Midbrain (tissue), 1 donor: ENCODE data around the gene OR1F1.
"Not testable (repeated sequence)": the region's sequence is repeated elsewhere in the genome, so short reads cannot be mapped to it uniquely, and the experiment has no call there.

Experiments used
- DNase-seq: peaks from one replicate; lab custom pipeline; 2025; lab: John Stamatoyannopoulos, UW

OR1F1 gene

GRCh38 chr16:3150346-3151218, 37.4 kb upstream of the OR1F1 start:
- peak; percentile 94 for DNase-seq

DNA sequence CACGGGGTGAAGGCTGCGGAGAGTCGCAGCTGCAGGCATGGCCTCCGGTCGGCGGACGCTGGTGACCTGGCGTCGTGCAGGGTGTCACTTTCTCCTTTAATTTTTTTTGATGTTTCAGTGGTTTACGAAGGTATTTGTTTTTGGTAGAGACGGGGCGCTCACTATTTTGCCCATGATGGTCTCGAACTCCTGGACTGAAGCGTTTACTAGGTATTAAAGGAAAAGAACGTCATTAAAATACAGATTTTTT, 36.1 kb upstream of the OR1F1 start:
- DNase-seq, result no peak

GRCh38 chr16:3152277-3152990, 35.6 kb upstream of the OR1F1 start:
- DNase-seq, result peak; percentile 81

DNA sequence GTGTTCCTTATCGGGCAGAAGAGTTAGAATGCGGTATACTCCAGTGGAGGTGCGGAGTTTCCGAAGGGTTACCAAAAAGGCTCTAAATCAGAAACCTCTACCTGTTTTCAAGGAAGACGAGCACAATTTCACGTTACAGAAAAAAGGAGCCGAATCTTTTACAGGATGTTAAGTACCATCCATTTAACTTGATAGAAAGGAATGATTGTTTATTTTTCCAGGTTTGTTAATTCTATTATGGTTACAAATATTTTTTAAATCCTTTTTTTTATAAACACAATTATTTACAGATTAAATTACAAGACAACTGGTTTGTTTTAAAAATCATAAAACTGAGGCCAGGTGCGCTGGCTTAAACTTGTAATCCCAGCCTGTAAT, 35.0 kb upstream of the OR1F1 start:
- no peak for DNase-seq

- DNase-seq, result no peak
These were observed 32.8 kb upstream of the OR1F1 start for GRCh38 chr16:3155181-3155580.

- DNase-seq, result no peak
These were observed 32.0 kb upstream of the OR1F1 start for GRCh38 chr16:3155972-3156371.

DNA sequence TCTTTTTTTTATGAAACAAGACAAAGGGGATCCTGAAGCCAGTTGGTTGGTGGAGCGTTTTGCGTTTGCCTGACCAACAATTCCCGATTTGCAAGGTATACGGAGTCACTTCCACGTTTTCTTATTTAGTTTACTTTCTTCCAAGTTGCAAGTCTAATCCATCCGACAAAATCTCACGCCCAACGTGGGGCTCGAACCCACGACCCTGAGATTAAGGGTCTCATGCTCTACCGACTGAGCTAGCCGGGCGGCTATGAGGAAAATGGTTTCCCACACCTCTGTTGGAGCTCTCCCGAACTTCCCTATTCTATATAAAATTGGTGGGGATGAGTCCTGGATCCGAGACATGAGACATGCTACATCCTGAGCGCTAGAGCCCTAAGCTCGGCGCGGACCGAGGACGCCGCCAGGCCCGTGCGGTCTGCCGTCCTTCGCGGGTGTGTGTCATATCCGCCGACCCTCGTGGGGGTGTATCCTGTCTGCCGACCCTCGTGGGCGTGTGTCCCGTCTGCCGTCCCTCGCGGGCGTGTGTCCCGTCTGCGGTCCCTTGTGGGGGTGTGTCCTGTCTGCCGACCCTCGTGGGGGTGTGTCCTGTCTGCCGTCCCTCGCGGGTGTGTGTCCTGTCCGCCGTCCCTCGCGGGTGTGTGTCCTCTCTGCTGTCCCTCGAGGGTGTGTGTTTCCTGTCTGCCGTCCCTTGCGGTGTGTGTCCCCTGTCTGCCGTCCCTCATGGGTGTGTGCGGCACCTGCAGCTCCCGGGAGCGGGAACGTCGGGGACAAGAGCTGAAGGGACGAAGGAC, 30.6 kb upstream of the OR1F1 start:
- no peak for DNase-seq

- no peak for DNase-seq
These were observed 29.9 kb upstream of the OR1F1 start for GRCh38 chr16:3158026-3158509.

GRCh38 chr16:3158510-3159314, 29.3 kb upstream of the OR1F1 start:
- peak; percentile 46 for DNase-seq

- DNase-seq, result no peak
These were observed 26.6 kb upstream of the OR1F1 start for GRCh38 chr16:3161235-3162018.

GRCh38 chr16:3164121-3164991, 23.6 kb upstream of the OR1F1 start:
- no peak for DNase-seq

DNA sequence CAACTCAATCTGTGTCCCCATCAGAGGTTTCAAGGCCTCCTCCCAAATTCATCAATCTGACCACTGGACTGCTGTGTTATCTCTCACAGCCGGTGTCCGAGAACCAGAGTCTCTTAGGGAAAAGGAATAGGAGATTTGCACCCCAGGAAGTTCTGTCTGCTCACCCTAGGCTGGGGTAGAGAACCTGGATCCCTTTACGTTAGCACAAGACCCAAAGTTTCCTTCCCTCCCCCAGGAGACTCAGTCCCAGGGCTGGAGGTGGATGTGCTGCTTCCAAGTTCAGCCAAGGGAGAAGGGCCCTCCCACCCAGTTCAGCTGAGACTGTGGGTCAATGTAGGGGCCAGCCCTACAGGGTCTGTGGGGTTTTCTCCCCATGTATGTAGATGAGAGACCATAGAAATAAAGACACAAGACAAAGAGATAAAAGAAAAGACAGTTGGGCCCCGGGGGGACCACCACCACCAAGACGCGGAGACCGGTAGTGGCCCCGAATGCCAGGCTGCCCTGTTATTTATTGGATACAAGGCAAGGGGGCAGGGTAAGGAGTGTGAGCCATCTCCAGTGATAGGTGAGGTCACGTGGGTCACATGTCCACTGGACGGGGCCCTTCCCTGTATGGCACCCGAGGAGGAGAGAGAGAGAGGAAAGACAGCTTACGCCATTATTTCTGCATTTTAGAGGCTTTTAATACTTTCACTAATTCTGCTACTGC, 22.7 kb upstream of the OR1F1 start:
- DNase-seq, result no peak

DNA sequence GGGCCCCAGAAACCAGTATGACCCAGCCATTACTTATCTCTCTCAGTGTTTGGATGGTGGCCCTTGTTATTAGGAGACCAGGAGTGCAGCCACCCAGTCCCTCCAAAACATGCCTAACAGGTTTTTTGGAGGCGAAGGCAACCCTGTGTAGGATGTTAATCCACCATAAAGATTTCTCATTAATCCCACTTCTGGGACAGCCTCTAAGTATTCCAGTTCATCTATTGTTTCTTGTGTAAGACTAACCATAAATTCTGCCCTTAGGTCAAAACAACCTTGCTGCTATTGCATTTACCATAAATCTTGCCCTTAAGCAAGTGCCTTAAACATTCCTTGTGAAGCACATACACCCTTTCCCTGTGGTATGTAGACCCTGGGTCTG, 21.5 kb upstream of the OR1F1 start:
- no peak for DNase-seq

GRCh38 chr16:3168729-3169128, 19.3 kb upstream of the OR1F1 start:
- DNase-seq, result not testable (repeated sequence)

- DNase-seq, result no peak
These were observed 17.4 kb upstream of the OR1F1 start for GRCh38 chr16:3170440-3171180.

DNA sequence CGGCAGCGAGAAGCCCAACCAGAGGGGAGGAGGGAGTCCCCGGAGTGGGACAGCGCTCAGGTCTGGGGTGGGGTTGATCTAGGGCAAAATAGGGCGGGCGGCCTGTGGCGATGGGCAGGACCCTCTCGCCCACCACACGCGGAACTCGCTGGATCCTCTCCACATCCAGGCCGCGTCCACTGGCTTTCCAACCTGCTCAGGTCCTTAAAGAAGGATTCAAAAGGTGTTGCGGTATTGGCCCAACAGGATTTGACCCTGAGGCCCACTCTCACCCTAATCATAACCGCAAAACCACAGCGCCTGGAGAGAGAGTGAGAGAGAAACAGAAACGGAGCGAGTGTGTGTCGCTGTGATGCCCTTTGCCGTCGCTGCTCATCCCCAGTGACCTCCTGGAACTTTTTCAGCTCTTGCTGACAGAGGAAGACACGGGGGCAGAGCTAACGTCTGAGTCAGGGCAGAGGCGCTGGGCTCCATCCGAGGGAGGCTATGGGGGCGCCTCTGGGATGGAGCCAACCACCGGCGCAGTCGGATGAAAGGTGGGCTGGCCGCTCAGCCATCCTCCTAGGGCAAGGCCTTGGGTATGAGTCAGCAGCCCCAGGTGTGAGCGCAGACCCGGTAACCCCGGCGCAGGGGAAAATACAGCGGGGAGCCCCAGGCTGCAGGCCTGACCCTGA, 16.7 kb upstream of the OR1F1 start:
- DNase-seq, result no peak

DNA sequence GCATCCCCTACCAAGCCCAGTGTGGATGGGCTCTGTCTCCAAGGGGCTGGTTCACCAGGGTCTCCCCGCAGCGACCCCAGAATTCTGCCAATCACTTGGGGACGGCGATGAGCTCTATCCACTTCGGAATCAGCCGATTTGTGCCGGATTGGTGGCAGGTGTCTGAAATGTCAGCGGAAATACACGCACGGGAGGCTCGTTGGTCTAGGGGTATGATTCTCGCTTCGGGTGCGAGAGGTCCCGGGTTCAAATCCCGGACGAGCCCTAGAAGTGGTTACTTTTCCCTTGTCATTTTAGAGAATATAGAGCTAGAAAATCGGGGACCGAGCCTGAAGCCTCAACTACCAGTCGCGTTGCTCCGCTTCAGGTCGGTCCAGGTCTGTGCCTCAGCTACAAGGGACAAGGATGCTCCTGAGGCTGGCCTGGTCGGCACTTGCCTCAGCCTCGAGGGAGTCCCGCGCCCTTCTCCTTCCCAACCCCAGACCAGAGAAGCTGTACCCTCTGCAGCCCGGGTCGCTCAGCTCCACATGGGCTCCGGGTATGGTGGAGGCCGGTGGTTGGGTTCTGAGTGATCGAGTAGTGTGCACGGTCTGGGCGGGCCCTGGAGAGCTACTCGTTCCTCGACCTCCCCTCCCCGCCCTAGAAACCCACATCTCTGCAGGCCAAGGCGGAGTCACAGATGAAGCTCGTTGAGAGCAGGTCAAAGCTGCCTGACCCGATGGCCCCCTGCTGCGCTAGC, 16.0 kb upstream of the OR1F1 start:
- DNase-seq, result no peak
